Urothelium cell line (cell line): Measurements from ENCODE around the gene COLEC12.
A peak's percentile ranks its signal among the peaks of the same experiment; 100 is the strongest.

Experiments
- DNase-seq: peaks from one replicate; pipeline ENCODE4 v3.0.0; 2011; ENCODE audit warnings: low spot score, mixed read lengths
- FAIRE-seq: peaks from 2 replicates; lab custom pipeline; 2011; peaks lifted over from hg19 to GRCh38; lab: Jason Lieb, UNC

The COLEC12 gene

DNA sequence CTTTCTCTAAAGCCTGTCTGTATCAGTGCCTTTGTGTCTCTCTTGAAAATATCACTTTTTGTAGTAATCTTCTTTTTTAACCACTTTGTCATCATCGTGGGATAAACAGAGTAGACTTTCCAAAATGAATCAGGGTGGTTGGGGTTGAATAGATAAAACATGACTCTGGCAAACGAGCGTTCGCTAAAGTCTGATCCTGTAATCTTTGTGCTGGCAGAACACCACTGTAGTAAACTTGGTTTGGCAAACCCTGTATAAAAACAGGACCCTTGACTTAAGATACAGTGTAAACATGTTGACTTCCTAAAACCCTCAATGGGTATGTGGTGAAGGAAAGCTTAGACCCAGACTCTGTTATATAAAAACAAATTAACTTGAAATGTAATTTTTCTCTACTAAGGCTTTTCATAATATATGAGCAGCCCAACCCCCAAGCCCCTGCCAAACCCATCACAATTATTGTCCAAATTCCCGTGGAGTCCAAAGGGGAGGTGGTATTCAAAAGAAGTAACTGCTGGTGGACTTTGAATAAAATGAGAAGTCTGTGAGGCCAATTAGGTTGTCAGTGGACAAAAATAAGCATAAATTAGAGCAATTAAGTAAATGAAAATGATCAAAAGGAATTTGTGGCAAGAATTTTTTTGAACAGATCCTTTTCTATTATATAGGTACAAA is 52.2 kb downstream of the COLEC12 start:
- DNase-seq = no peak
- FAIRE-seq = no peak

DNA sequence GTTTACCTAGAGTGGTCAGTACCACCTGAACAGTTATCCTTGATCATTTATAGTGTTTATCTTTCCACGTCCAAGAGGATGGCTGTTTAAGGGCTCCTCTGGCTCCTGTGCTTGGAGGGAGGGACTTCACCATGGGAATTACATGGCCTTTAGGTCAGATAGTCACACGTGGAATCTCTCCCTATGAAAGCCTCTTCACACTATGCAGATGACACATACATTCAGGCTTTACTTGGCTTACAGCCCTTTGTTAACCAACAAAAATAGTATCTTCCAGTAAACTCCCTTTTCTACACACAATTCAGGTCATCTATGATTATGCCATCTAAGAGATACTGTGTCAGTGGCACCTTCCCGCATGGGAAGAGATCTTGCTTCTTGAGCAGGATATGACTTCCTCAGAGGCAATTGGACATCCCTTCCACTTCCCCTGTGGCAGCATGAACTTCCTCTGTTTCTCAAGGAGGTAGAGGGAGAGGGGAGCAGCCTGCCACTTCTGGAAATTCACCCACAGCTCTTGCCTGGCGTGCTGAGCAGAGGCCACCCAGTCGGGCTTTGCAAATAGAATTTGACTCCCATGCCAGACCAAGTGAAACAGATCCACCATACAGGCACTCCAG is 53.5 kb downstream of the COLEC12 start:
- peak; percentile 63 for FAIRE-seq
- DNase-seq = no peak

DNA sequence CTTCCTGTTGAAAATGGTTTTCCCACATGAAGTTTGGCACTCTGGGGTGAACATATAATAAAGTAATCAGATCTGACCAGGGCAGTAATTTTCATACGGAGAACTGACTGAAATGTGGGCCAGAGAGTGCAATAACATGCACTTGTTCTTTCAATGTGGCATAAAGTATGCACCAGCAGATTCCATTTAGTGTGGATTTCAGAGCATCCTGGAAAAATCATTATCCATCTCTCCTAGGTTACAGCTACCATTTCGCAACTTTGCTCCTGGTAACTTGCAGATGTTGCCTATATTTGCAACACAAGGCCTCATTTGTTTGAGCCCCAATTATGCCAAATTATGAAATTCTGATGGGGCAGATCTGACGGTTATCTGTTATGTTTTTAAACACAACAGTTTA is 55.4 kb downstream of the COLEC12 start:
- FAIRE-seq = peak; percentile 85

DNA sequence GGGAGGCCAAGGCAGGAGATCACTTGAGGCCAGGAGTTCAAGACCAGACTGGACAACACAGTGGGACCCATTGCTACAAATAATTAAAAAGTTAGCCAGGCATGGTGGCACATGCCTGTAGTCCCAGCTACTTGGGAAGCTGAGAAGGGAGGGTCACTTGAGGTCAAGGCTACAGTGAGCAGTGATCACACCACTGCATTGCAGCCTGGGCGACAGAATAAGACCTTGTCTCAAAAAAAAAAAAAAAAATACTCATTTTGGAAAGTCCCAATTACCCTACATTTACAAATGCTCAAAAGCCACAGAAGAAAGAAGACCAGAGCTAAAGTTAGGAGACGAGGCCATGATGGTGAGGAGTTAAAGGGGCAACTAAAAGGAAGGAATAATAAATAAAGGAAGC is 61.9 kb downstream of the COLEC12 start:
- no peak for FAIRE-seq
- DNase-seq = no peak

More for the DNA sequence above, 55.4 kb downstream of the COLEC12 start:
- no peak for DNase-seq

DNA sequence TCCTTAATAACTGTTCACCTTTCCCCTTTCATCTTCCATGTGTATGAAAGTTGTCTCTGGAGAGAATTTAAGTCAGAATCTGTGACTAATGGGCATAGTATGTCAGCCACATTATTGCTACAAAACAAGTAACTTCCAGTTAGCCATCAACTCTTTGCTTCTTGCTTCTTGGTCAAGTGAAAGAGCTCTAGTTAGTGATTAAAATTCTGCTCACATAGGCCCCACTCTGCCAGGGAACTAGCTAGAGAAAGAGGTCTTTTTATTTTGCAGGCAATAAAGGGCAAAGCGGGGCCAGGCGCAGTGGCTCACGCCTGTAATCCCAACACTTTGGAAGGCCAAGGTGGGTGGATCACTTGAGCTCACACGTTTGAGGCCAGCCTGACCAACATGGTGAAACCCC is 64.6 kb downstream of the COLEC12 start:
- DNase-seq = no peak
- FAIRE-seq = peak; percentile 77

DNA sequence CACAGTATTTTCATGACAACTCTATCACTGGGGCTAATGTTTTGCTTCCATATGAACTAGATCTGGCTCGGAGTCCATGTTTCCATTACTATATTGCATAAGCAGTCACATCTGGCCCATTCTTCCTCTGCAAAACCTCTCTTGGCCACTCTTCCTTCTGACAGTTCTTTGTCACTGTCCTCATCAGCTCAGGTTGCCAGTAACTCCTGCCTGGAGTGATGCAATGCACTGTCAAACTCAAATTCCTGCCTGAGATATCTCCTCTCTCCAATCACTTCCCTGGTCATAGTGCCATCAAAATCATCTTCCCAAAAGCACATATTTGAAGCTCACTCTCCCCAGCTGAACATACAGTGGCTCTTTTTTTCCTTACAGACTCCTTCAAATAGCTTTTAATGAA is 66.1 kb downstream of the COLEC12 start:
- peak; percentile 61 for FAIRE-seq

DNA sequence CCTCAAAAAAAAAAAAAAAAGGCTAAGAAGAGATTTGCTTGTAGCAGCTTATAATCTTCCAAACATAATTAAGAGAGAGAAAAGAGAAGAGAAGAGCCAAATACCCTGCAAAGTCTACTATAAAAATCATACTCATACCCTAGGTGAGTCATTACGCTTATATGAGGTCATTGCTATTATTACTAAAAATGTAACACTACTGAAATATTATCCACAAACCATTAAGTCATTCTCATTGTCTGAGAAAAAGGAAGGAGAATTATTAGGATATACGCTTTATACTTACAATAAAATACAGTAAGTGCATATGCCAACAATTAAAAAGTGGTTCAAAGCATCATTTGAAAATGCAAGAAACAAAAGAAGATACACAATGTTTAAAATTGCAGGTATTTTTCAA is 66.5 kb downstream of the COLEC12 start:
- no peak for DNase-seq
- no peak for FAIRE-seq

More for the DNA sequence above, 66.1 kb downstream of the COLEC12 start:
- no peak for DNase-seq

DNA sequence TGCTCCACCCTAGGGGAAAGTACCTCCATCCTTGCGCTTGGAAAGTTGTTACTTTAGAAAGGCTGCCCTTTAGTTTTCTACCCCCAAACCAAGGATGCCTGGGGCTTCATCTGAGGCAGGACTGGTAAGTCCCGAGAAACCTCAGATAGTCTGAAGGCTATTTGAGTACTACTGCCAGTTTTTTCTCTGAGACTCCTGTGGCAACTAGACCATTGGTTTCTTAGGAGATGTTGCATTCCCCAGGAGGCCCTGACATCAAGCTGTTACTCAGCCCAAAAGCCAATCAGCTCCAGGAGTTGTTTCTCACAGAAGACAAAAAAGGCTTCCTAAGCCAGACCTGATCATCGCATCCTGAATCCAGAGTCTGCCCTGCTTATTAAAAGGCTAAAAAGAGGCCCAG is 67.2 kb downstream of the COLEC12 start:
- FAIRE-seq (no peak), DNase-seq (no peak)

DNA sequence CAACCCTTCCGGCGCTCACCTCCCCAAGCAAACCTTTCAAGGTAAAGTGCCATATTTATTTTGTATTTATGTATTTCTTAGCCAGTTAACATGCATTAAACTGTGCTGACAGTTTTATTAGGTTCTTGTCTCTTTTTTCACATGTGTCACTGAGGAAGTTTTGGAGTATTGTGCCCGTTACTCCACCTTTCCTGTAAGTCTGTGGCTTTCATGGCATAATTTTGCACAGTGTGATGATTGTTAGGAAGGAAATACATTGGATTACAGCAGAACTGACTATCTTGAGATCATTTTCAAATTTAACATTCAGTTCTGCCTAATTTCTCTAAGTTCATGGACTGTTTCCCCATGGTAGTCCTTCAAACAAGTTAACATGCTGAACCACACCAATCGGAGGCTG is 67.7 kb downstream of the COLEC12 start:
- FAIRE-seq (no peak), DNase-seq (no peak)

DNA sequence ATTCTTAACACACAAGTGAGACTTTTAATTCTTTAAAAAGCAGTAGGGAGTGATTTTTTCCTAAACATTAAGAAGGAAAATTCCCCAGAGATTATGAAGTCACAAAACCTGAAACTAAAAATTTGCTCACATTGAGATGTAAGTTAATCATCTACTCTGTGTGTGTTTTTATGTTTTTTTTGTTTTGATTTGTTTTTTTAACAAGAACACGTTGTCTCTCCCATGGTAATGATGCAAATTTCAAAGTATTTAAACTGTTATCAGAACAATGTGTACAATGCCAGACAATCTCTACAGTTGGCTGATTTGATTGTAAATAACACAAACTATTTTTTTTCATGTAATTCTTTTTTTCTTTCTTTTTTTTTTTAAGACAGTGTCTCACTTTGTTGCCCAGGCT is 71.5 kb downstream of the COLEC12 start:
- FAIRE-seq (no peak), DNase-seq (no peak)

DNA sequence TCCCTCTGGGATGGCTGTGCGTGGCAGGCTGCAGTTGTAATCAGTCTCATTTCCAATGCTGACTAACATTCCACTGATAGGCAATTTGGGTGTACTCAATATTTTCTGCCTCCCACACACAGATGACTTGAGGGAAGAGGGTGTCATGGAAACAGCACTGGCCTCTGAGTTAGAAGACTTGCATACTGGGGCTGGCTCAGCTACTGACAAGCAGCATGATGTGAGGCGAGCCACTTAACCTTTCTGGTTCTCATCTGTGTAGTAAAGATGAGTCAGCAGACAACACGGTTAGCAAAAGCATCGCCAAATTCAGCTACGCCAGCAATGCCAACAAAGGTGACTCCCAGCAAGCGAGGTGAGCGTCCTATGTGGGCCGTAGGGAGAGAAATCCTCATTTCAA is 73.5 kb downstream of the COLEC12 start:
- DNase-seq = peak; percentile 57
- FAIRE-seq = peak; percentile 90

DNA sequence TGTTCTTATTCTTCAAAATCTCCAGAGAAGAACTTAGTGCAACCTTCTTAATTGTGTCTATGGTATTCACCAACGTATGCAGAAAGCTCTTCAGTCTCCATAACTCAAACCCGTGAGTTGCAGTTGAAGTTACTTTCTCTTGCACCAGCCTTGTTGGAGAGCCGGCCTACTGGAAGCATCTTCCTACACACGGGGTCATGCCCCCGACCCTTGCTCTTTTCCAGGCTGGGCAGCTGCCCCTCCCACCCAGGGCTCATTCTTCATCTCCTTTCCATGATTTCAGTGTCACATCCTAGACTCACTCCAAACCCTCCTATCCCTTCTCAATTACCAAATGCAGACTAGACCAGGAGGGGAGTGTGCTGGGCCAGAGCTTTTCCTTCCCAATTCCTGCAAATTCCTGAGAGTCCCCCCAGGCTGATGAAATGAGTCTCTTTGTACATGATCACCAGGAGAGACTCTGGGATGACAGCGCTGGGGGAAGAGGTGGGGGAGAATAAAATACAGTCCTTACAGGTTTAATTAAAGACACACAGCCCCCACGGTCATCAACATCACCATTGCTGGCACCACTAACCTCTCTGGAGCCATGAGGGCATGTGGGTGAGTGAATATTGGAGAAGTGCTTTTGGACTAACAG is 75.3 kb downstream of the COLEC12 start:
- FAIRE-seq = peak; percentile 70

DNA sequence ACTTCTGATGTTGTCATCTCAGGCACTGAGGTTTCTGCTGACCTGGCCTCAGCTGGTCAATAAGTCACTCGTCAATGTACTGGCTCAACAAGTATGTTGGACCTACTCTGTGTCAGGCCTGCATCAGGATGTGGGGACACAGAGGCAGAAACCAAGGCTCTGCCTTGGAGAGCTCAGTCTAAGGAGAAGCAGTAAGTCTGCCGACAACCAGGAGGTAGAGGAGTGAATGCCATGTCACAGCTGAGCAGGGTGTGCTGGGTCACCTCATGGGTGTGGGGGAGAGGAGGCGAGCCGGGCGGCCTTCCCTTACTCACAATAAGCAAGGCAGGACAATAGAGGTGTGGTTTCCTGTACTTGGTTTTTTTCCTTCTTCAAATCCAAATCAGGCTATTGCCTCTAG is 75.8 kb downstream of the COLEC12 start:
- DNase-seq (no peak), FAIRE-seq (peak; percentile 85)

More for the DNA sequence above, 75.3 kb downstream of the COLEC12 start:
- no peak for DNase-seq

DNA sequence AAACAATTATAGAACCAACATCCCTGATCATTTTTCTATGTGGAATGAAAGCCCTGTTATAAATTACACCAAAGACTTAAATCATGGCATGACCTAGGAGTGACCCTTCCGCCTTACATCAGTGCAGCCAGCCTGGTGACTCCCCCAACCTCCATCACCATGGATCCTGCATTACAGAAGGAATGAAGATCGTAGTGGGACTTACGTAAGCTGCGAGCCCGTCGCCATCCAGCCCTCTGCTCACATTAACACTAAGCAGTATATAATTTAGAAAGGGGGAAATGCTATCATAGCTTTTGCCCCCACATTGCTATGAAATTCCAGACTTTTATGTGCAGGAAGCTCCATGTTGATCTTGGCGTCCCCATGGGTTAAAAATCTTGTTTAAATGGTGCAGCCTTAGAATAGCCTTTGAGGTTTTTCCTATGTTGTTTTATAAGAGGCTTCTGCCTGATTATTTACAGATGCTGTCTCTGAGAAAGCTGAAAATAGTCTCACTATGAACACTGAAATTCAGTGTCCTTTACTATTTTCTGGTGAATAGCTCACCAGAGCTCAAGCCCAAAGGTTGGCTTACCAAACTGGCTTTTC is 76.3 kb downstream of the COLEC12 start:
- DNase-seq (no peak), FAIRE-seq (peak; percentile 82)

DNA sequence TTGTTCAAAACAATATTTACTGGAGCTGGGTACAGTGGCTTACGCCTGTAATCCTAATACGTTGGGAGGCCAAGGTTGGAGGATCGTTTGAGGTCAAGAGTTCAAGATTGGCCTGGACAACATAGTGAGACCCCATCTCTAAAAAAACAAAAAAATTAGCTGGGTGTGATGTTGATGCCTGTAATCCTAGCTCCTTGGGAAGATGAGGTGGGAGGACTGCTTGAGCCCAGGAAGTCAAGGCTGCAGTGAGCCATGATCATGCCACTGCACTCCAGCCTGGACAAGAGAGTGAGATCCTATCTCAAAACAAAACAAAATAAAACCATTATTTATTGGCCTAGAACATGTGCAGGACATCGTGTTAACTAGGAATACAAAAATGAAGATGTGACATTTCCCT is 77.5 kb downstream of the COLEC12 start:
- DNase-seq = no peak
- no peak for FAIRE-seq

DNA sequence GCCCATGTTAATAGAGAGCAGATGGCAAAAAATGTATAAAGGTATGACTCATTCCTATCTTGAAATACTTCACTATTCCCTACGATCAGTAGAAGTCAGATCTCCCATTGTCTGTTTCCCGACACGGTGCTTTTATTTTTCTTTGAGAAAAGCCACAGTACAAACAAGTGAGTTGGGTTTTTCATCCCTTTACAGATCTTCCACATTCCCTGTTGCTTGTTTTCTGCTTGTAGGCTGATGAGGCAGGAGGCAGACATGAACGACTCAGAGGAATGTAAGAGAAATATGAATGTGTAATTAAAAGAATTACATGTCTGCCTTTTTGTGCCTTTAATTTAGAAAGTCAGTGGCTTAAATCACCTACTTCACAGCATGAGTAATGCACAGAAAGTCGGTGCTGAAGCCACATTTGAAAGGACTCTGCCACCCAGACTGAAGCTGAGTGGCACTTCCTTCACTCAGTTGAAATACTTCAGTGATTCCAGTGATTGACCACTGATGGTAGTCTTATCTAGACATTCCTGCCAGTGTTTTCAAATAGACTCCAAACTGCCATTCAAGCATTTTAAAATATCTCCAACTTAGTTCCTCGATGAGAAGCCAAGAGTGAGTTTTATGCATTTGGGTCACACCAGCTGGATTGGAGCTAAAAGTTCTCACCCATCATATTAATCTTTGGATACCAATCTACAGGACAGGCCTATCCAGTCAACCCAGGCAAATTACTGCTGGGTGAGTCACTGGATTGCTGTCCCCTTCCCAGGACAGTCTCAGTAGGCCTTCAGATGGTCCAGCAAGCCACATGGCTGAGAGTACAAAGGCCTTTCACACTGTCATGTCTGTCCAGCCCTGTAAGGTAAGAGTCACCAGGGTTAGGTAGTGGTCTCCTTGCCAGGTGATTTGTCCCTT is 79.0 kb downstream of the COLEC12 start:
- FAIRE-seq = peak; percentile 93

DNA sequence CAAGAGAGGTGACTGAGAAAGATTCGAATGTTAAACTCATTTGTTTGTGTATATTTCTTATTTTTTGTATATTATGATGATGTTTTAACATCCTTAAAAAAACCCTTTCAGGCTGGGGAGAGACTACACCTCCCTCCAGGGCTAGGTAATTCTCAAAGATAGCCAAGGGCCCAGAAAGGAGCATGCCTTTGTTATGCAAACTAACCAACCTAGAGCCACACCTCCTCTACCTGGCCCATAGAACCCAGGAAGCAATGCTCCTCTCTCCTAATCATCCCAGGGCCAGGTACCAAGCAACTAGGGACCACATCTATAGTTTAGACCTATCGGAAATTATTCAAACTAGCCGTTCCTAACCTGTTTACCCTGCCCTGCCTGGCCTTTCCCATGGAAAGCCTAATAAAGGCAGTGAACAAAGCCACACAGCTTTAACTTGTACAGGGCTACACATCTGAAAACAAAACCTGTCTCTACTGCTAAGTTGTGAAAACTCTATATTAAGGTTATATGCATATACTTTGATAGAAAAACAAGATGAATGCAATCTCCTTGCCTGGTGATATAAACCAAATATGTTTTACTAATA is 79.7 kb downstream of the COLEC12 start:
- no peak for DNase-seq
- FAIRE-seq = no peak

More for the DNA sequence above, 79.0 kb downstream of the COLEC12 start:
- peak; percentile 56 for DNase-seq

DNA sequence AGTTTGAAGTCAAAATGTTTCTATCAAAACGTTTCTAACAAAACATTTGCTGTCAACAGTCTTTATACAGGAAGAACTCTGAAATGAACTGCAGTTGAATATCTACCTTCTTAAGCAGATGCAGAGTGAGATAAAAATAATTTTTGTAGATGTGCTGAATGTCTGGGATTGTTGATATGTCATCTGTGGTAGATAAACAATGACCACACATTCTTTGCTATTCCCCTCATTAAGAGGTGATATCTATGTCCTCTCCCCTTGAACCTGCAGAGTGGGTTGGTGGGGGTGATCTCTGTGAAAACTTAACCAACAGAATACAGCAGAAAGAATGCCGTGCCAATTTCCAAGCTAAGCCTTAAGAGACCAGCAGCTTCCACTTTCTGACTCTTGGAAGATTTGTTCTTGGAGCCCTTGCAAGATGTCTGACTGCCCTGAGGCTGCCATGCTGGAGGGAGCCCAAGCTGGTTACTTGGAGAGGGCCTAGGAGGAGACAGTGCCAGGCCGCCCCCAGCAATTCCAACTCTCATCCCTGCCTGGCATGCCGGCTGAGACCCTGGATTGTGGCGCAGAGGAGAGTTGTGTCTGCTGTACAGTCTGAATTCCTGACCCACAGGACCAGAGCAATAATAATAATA is 80.8 kb downstream of the COLEC12 start:
- DNase-seq (no peak), FAIRE-seq (no peak)

DNA sequence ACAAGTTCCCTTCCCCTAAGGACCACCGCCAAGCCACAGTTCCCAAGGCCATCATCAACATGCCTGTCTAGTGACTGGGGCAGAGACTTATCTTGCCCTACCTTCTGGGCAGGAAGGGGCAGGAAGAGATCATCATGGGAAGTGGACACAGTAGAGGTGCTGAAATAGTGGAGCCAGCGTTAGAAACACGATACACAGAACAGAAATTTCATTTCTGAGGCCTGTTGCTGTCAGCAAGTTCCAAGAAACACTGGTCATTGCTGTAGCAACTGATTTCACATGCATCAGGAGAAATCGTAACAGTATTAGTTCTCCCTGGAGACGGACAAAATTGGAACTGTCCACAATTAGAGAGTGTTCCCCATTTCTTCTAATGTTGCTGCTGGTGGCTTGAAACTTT is 83.0 kb downstream of the COLEC12 start:
- no peak for FAIRE-seq
- no peak for DNase-seq

DNA sequence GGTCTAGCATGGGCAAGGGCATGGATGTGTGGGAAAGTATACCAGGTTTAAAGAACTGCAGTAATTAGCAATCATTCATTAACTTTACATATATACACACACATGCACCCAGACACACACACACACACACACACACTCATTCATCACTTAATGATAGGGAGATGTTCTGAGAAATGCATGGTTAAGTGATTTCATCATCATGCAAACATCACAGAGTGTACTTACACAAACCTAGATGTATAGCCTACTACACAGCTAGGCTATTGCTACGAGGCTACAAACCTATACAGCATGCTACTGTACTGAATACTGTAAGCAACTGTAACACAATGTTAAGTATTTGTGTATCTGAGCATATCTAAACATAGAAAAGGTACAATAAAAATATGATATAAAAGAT is 83.6 kb downstream of the COLEC12 start:
- DNase-seq (no peak), FAIRE-seq (peak; percentile 99)
